Spinal cord (tissue), 10 donors: Measurements from ENCODE around the gene OTUD5. TPM values are rescaled to one million over a fixed set of nuclear protein-coding genes. Genes with fewer than 3 reads are reported as not detected.
"Not testable (repeated sequence)": the region's sequence is repeated elsewhere in the genome, so short reads cannot be mapped to it uniquely, and the experiment has no call there.

Experiments used
- DNase-seq, 6 donors: peaks; one replicate each; pipeline versions ENCODE4 v3.0.0 to v3.0.0-alpha.2; 2013 to 2015; ENCODE audit warnings: low spot score in 6 of 6, low read depth in 4 of 6
- H3K27ac ChIP-seq: one replicate; pipeline ENCODE4 v1.5.1; 2013; ENCODE audit warnings: low read depth, low read length, control low read depth
- H3K27me3 ChIP-seq: one replicate; pipeline ENCODE4 v1.6.1; 2013; ENCODE audit warnings: low read length; ENCODE audit not compliant: control insufficient read depth, insufficient read depth
- H3K36me3 ChIP-seq: one replicate; pipeline ENCODE4 v1.6.1; 2013; ENCODE audit warnings: low read length; ENCODE audit not compliant: control insufficient read depth, insufficient read depth
- H3K4me1 ChIP-seq: one replicate; pipeline ENCODE4 v1.6.1; 2013; ENCODE audit warnings: low read length; ENCODE audit not compliant: control insufficient read depth, insufficient read depth
- H3K4me3 ChIP-seq: one replicate; pipeline ENCODE4 v1.5.1; 2013; ENCODE audit warnings: low read depth, low read length, control low read depth
- H3K9me3 ChIP-seq: one replicate; pipeline ENCODE4 v1.6.1; 2013; ENCODE audit warnings: low read length; ENCODE audit not compliant: control insufficient read depth, insufficient read depth
- WGBS: methylation state at CpG from one replicate; pipeline ENCODE4 v1.1.5; 2013; ENCODE audit warnings: missing lambda C conversion rate; ENCODE audit not compliant: insufficient coverage; 5-methylcytosine and 5-hydroxymethylcytosine counted together
- polyA plus RNA-seq, 2 donors: library from polyadenylated mRNA; unstranded; fragments of 120-200 nt; gene quantifications; one replicate each; pipeline ENCODE4 v1.2.1, GENCODE V29; 2013; ENCODE audit not compliant: insufficient read length in 2 of 2
- total RNA-seq, 2 donors: library from RNA; depleted of rRNA in 1 of 2; stranded (reverse); fragments of 120-200 nt in 1 of 2; fragments of >200 nt in 1 of 2; gene quantifications; one replicate each; pipeline versions ENCODE4 v1.2.3 to v1.2.4, GENCODE V29; 2013 to 2014
- donor health status: healthy.

OTUD5 gene
- total and polyA plus RNA-seq, 4 donors, result 27.9 to 81.4 (median 54.8) TPM

DNA sequence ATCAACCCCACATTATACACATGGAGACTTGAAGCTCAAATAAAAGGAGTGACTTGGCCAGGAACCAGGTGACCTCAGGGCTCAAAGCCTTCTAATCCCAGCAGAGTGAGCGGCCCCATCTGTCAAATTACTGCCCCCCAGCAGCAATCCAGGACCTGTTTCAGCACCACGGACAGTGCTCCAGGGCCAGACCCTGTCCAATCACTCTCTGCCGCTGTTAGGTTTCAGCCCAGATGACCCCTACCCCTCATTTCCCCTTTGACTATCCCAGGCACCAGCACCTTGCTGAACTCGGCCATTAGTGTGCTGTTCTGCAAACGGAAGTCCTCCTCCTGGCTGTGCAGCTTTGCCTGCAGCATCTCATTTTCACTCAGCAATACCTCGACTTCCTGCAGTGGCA is 39.6 kb upstream of the OTUD5 start:
- Histone ChIP-seq H3K27me3 (no peaks in the 10 kb centered on the region), H3K4me1 (no peaks in the 10 kb centered on the region), H3K36me3 (peaks cover 35% of the 10 kb centered on the region), H3K4me3 (no peak overlapping the region), H3K27ac (no peak overlapping the region), H3K9me3 (no peaks in the 10 kb centered on the region)
- DNase-seq, result no peak
- WGBS, result 65% methylated on average over 6 of the region's 6 CpGs

GRCh38 chrX:48992341-48992740 is 34.9 kb upstream of the OTUD5 start:
- H3K9me3 ChIP-seq, result no peaks in the 10 kb centered on the region
- H3K27me3 ChIP-seq, result no peaks in the 10 kb centered on the region
- peaks cover 39% of the 10 kb centered on the region for H3K36me3 ChIP-seq

DNA sequence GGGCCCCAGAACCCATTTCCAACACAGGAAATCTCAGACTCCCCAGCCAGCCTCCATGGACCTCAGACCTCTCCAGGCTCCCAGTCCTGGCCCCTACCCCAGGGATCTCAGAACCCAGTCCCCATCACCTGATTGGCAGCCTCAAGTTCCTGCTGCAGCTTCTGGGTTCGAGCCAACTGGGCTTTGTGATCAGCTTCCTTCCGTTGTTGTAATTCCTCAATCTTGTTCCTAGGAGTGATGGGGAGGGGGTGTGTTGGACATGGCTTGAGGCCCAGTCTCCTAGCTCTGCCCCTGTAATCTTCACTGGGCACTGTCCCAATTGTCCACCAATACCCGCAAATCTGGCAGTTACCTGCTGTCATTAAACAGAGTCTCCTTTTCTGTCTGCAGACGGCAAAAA is 32.1 kb upstream of the OTUD5 start:
- Histone ChIP-seq H3K9me3 (no peaks in the 10 kb centered on the region), H3K4me1 (no peaks in the 10 kb centered on the region), H3K4me3 (no peak overlapping the region), H3K27me3 (no peaks in the 10 kb centered on the region), H3K36me3 (peaks cover 39% of the 10 kb centered on the region), H3K27ac (no peak overlapping the region)
- 80% methylated on average over 1 of the region's 4 CpGs for WGBS
- peak in 1 of 6 donors; percentile 1 for DNase-seq

More at GRCh38 chrX:48992341-48992740, 34.9 kb upstream of the OTUD5 start:
- no peak overlapping the region for H3K27ac ChIP-seq
- no peaks in the 10 kb centered on the region for H3K4me1 ChIP-seq
- no peak overlapping the region for H3K4me3 ChIP-seq
- DNase-seq, result no peak

GRCh38 chrX:48983896-48984295 is 26.5 kb upstream of the OTUD5 start:
- DNase-seq, result no peak
- H3K27ac ChIP-seq, result no peak overlapping the region
- no peaks in the 10 kb centered on the region for H3K4me1 ChIP-seq
- H3K9me3 ChIP-seq, result no peaks in the 10 kb centered on the region
- H3K27me3 ChIP-seq, result no peaks in the 10 kb centered on the region
- peaks cover 44% of the 10 kb centered on the region for H3K36me3 ChIP-seq
- no peak overlapping the region for H3K4me3 ChIP-seq
- no CpG with 5 or more reads among the region's 3 CpGs for WGBS

- H3K4me3 ChIP-seq, result no peak overlapping the region
- H3K27me3 ChIP-seq, result no peaks in the 10 kb centered on the region
- no peaks in the 10 kb centered on the region for H3K9me3 ChIP-seq
- H3K36me3 ChIP-seq, result peaks cover 48% of the 10 kb centered on the region
- no peak for DNase-seq
- no peaks in the 10 kb centered on the region for H3K4me1 ChIP-seq
- no peak overlapping the region for H3K27ac ChIP-seq
- WGBS, result 91% methylated on average over 17 of the region's 17 CpGs
Measured at GRCh38 chrX:48983081-48983480, 25.7 kb upstream of the OTUD5 start.

- H3K4me1 ChIP-seq, result no peaks in the 10 kb centered on the region
- no peak overlapping the region for H3K27ac ChIP-seq
- no peak overlapping the region for H3K4me3 ChIP-seq
- 90% methylated on average over 5 of the region's 10 CpGs for WGBS
- H3K27me3 ChIP-seq, result no peaks in the 10 kb centered on the region
- no peak for DNase-seq
- peaks cover 44% of the 10 kb centered on the region for H3K36me3 ChIP-seq
- H3K9me3 ChIP-seq, result no peaks in the 10 kb centered on the region
Measured at GRCh38 chrX:48981178-48981577, 23.8 kb upstream of the OTUD5 start.

GRCh38 chrX:48980341-48980740 is 22.9 kb upstream of the OTUD5 start:
- not testable (repeated sequence) for H3K4me1 ChIP-seq, H3K27ac ChIP-seq, H3K9me3 ChIP-seq, DNase-seq, H3K27me3 ChIP-seq, H3K4me3 ChIP-seq
- peaks cover 48% of the 10 kb centered on the region for H3K36me3 ChIP-seq
- 63% methylated on average over 1 of the region's 10 CpGs for WGBS

DNA sequence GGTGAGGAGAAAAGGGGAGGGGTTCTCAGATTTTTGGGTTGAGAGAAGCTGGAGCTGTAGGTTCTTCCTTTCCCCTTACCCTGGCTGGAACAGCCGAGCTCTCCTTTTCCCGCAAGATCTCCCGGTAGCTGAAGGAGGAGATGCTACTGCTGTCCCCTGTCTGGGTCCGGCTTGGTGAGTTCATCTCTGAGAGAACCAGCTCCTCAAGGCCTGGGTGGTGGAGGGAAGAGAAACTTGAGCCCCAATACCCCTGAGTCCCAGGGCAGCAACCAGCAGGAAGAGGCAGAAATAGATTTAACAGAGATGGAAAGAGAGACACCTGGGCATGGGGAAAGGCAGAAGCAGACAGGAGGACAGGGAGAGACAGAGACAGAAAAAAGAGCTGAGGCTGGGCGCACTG is 20.8 kb upstream of the OTUD5 start:
- Histone ChIP-seq H3K4me1 (no peaks in the 10 kb centered on the region), H3K4me3 (no peak overlapping the region), H3K27ac (no peak overlapping the region), H3K9me3 (no peaks in the 10 kb centered on the region), H3K27me3 (no peaks in the 10 kb centered on the region), H3K36me3 (peaks cover 45% of the 10 kb centered on the region)
- DNase-seq, result no peak
- 51% methylated on average over 2 of the region's 5 CpGs for WGBS

DNA sequence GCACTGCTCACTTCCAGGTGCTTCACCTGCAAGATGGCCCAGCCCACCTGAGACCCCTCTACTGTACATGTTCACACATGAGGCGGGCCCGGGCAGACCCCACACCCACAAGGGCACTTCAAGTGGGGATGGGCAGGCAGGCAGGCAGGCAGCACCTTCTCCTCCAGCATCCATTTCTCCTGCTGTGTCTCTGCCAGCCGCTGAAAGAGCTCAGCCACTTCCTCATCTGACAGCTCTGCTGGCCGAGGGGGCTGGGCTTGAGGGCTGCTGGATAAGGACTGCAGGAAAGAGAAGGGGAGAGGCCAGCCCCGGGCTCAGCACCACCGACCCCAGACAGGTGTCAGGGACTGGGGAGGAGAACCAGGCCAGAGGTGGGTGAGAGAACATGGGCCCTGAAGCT is 18.7 kb upstream of the OTUD5 start:
- H3K27me3 ChIP-seq, result no peaks in the 10 kb centered on the region
- no peak overlapping the region for H3K4me3 ChIP-seq
- H3K27ac ChIP-seq, result no peak overlapping the region
- peaks cover 14% of the 10 kb centered on the region for H3K4me1 ChIP-seq
- no peak for DNase-seq
- H3K9me3 ChIP-seq, result no peaks in the 10 kb centered on the region
- WGBS, result 66% methylated on average over 6 of the region's 6 CpGs
- peaks cover 31% of the 10 kb centered on the region for H3K36me3 ChIP-seq

DNA sequence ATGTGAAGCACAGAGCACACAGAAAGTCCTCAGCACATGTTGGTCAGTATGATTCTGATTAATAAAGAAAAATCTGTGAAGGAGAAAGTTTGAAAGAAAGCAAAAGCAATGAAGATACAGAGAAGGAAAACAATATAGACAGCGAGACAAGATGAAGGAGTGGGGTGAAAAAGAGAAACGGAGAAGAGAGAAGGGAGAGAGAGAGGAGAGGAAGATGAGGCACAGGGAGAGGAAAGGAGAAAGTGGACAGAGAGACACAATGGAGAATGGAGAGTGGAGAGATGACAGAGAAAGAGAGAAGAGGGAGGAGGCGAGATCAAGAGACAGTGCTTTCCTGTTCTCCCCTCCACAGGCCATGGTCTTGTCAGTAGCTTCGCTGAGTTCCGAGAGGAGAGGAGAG is 18.1 kb upstream of the OTUD5 start:
- H3K36me3 ChIP-seq, result peaks cover 27% of the 10 kb centered on the region
- no peak overlapping the region for H3K4me3 ChIP-seq
- no peaks in the 10 kb centered on the region for H3K27me3 ChIP-seq
- no peak for DNase-seq
- H3K27ac ChIP-seq, result no peak overlapping the region
- WGBS, result 73% methylated on average over 2 of the region's 5 CpGs
- H3K9me3 ChIP-seq, result no peaks in the 10 kb centered on the region
- H3K4me1 ChIP-seq, result peaks cover 15% of the 10 kb centered on the region
